GM12875 (cell line): ENCODE measurements around the gene KIAA1549.

ENCODE experiments used
- H3K4me3 ChIP-seq: one replicate; pipeline ENCODE4 v1.5.1; 2011; ENCODE audit warnings: low read depth, low read length, control low read depth
- CTCF ChIP-seq: IDR thresholded peaks from 2 replicates; pipeline ENCODE4 v1.5.1; 2011; ENCODE audit warnings: low read depth, mild to moderate bottlenecking, control low read depth, inconsistent platforms, low read length, moderate library complexity, borderline replicate concordance; ENCODE audit not compliant: insufficient read depth

Gene KIAA1549

GRCh38 chr7:138857728-138858127 lies 123.5 kb downstream of the KIAA1549 start:
- no peak overlapping the region for H3K4me3 ChIP-seq
- no peak for TF ChIP-seq CTCF

- TF ChIP-seq CTCF = no peak
- no peak overlapping the region for H3K4me3 ChIP-seq
Observed at GRCh38 chr7:138854115-138854645, 127.0 kb downstream of the KIAA1549 start.

- no peak for TF ChIP-seq CTCF
- H3K4me3 ChIP-seq = no peak overlapping the region
Observed at GRCh38 chr7:138853448-138853847, 127.7 kb downstream of the KIAA1549 start.

GRCh38 chr7:138852469-138852868 lies 128.7 kb downstream of the KIAA1549 start:
- no peak overlapping the region for H3K4me3 ChIP-seq

GRCh38 chr7:138849701-138850100 lies 131.5 kb downstream of the KIAA1549 start:
- TF ChIP-seq CTCF = no peak
- H3K4me3 ChIP-seq = no peak overlapping the region

More at GRCh38 chr7:138852469-138852868, 128.7 kb downstream of the KIAA1549 start:
- TF ChIP-seq CTCF = no peak

- no peak overlapping the region for H3K4me3 ChIP-seq
- no peak for TF ChIP-seq CTCF
Observed at GRCh38 chr7:138848056-138848980, 132.9 kb downstream of the KIAA1549 start.

GRCh38 chr7:138845711-138846110 lies 135.5 kb downstream of the KIAA1549 start:
- H3K4me3 ChIP-seq = no peak overlapping the region
- no peak for TF ChIP-seq CTCF
